GM21515 (cell line): ENCODE results near the gene EFNA3.

Source experiments
- ATAC-seq: cut with Tn5 transposase; IDR thresholded peaks from one replicate; pipeline ENCODE4 v1.9.1; 2021; ENCODE audit not compliant: unreplicated experiment

Gene EFNA3

DNA sequence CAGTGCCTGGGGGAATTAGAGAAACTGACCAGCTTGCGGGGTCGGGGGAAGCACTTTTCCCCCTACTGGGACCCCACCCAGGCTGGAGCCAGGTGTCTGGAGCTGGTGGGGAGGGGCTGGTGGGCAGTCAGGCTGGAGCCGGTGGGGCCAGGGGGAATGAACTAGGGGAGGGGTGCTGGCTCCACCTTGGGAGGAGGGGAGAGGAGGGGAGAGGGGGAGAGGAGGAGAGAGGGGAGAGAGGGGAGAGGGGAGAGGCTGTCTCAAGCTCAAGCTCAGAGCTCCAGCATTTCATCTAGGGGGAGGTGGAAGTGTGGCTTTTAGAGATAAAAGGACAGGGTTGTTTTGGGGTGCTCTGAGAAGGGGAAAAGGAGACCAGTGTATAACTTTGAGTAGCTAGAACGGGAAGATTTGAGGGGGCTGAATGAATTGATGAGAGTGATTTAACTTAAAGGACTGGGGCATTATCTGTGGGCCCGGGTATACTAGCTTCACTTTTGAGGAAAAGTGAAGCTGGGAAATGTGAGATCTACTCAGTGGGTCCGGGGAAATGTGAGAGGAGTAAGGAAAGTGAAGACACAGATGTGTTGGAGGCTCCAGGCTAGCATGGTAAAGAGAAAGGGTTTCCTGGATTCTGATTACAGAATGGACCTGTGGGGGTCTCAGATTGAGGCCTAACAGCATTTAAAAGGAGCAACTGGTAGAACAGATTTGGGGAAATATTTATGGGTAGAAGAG is 51.8 kb downstream of the EFNA3 start:
- no peak for ATAC-seq

DNA sequence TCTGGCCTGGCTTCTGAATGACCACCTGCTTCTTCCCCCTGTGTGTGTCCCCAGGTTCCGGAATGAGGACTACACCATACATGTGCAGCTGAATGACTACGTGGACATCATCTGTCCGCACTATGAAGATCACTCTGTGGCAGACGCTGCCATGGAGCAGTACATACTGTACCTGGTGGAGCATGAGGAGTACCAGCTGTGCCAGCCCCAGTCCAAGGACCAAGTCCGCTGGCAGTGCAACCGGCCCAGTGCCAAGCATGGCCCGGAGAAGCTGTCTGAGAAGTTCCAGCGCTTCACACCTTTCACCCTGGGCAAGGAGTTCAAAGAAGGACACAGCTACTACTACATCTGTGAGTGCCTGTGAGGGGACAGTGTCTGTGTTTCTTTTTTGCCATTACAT is 52.6 kb downstream of the EFNA3 start:
- no peak for ATAC-seq

DNA sequence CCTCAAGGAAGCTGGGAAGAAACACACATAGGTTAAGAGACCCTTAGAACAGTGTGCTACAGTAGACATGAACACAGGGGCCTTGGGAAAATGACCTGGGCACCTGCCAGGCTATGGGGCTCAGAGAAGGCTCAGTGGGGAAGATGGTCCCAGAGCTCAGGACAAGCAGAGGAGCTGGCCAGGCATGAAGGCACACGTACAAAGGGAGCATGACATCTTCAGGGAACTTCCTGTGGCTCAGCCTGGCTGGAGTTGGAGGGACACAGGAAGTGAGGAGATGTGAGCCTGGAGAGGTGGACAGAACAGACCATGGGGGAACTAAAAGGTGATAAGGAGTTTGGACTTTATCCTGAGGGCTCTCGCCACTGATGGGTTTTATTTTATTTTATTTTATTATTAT is 53.2 kb downstream of the EFNA3 start:
- no peak for ATAC-seq

DNA sequence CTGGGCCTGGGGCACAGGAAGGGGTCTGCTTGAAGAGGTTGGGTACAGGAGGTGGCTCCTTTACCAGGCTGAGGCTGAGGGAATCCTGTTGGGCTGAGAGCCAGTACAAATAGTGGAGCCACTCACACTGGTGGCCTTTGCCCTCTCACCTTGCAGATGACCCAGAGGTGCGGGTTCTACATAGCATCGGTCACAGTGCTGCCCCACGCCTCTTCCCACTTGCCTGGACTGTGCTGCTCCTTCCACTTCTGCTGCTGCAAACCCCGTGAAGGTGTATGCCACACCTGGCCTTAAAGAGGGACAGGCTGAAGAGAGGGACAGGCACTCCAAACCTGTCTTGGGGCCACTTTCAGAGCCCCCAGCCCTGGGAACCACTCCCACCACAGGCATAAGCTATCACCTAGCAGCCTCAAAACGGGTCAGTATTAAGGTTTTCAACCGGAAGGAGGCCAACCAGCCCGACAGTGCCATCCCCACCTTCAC is 55.2 kb downstream of the EFNA3 start:
- ATAC-seq = no peak

DNA sequence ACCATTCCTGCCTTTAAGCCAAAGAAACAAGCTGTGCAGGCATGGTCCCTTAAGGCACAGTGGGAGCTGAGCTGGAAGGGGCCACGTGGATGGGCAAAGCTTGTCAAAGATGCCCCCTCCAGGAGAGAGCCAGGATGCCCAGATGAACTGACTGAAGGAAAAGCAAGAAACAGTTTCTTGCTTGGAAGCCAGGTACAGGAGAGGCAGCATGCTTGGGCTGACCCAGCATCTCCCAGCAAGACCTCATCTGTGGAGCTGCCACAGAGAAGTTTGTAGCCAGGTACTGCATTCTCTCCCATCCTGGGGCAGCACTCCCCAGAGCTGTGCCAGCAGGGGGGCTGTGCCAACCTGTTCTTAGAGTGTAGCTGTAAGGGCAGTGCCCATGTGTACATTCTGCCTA is 55.7 kb downstream of the EFNA3 start:
- ATAC-seq = no peak

DNA sequence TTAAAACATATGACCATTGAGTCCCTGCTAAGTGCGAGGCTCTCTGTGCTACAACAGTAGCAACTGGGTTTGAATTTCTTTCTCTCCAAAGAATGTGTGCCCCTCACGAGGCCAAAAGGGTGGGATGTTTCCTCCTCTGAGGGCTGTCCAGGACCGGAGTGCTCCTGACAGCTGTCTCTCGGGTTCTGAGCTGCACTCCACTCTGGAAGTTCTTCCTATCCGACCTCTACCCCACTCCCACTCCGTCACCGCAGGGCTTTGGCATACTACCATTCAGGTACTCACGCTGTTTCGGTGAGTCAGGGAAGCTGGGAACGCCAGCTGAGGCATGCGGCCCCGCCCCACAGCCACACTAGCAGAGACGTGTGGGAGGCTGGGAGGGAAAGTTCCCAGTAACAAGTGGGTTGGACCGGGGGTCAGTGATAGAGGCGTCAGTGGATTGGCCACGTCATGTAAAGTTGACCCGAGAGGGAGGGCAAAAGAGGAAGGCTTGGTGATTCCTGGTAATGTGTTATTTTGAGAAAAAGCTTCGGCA is 56.3 kb downstream of the EFNA3 start:
- no peak for ATAC-seq

DNA sequence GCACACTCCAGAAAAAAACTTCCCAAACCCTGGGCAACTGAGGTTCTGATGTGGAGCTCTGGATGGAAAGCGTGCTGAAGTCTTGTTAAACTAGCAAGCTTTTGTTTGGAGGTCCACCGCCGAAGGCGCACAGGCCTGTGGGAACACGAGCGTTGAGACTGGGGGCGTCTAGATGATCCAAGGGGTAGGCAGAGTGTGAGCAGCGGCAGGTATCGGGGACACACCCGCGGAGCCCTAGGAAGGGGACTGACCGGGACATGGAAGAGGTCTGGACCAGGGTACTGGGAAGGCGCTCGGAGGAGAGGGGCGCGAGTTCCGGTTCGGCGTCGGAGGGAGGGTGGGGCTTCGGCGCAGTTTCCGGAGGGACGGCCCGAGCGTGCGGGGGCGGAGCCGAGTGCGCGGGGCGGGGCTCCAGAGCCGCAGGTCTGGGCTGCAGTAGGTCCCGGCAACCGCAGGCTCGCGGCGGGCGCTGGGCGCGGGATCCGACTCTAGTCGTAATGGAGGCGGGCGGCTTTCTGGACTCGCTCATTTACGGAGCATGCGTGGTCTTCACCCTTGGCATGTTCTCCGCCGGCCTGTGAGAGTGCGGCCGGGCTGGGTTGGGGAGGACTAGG is 56.9 kb downstream of the EFNA3 start, which contains the start of gene SLC50A1:
Gene SLC50A1, plus strand, starts transcription at position 438 of the 614 bp plus-strand sequence. Its CDS starts 60 bp downstream, at position 498.
- peak; percentile 69 for ATAC-seq

DNA sequence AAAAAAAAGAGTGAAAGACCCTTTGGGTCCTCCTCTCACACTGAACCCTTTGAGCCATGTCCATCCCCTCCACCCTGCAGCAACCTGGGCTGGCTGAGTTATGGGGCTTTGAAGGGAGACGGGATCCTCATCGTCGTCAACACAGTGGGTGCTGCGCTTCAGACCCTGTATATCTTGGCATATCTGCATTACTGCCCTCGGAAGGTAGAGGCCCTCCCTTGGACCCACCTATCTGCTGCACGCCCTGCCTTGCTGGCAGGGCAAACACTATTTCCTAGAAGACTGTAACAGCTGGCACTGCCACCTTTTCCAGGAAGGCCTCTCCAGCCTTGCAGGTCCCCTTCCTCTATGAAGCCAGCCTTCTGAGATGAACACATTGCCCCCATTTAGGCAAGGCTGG is 58.1 kb downstream of the EFNA3 start:
- no peak for ATAC-seq
